ENCODE results near the gene PHF14.

- TF ChIP-seq EZH2 (IDR thresholded peaks at IDR 0.05; ENCODE audit: low read length, unreplicated experiment): no peak
- TF ChIP-seq CTCF (conservative IDR thresholded peaks at IDR 0.05; ENCODE audit: low read depth, low read length): no peak
Observed at GRCh38 chr7:11078247-11078834, 104.7 kb downstream of the PHF14 start.

All from PC-3 (cell line).